Measurements from ENCODE around the gene PLPP7. TPM values are rescaled to one million over a fixed set of nuclear protein-coding genes. Genes with fewer than 3 reads are reported as not detected.
A peak's percentile ranks its signal among the peaks of the same experiment; 100 is the strongest.

The PLPP7 gene
- total RNA-seq, 2 donors from 2014 or later: 0.23 to 0.31 TPM

GRCh38 chr9:131279863-131280570, 9.5 kb upstream of the PLPP7 start:
- H3K9me3 Mint-ChIP-seq: no peaks in the 10 kb centered on the region
- no peak overlapping the region for H3K4me3 Mint-ChIP-seq
- peaks cover 24% of the 10 kb centered on the region for H3K4me1 Mint-ChIP-seq (ENCODE audit: low read depth)
- peaks cover 9 to 16% of the 10 kb centered on the region in 2 donors for H3K36me3 Mint-ChIP-seq (ENCODE audit: insufficient read depth in 2 of 2)
- H3K27ac Mint-ChIP-seq: no peak overlapping the region
- DNase-seq (no peak), ATAC-seq (replicated peaks in 1 of 2) (no peak)
- H3K27me3 Mint-ChIP-seq (ENCODE audit: low read depth): peaks cover 17% of the 10 kb centered on the region

GRCh38 chr9:131280660-131281059, 8.9 kb upstream of the PLPP7 start:
- peaks cover 4 to 9% of the 10 kb centered on the region in 2 donors for H3K36me3 Mint-ChIP-seq (ENCODE audit: insufficient read depth in 2 of 2)
- ATAC-seq (replicated peaks in 1 of 2) (no peak), DNase-seq (no peak)
- H3K4me3 Mint-ChIP-seq: no peak overlapping the region
- peaks cover 24% of the 10 kb centered on the region for H3K4me1 Mint-ChIP-seq (ENCODE audit: low read depth)
- H3K27me3 Mint-ChIP-seq (ENCODE audit: low read depth): peaks cover 17% of the 10 kb centered on the region
- H3K27ac Mint-ChIP-seq: no peak overlapping the region
- H3K9me3 Mint-ChIP-seq: no peaks in the 10 kb centered on the region

DNA sequence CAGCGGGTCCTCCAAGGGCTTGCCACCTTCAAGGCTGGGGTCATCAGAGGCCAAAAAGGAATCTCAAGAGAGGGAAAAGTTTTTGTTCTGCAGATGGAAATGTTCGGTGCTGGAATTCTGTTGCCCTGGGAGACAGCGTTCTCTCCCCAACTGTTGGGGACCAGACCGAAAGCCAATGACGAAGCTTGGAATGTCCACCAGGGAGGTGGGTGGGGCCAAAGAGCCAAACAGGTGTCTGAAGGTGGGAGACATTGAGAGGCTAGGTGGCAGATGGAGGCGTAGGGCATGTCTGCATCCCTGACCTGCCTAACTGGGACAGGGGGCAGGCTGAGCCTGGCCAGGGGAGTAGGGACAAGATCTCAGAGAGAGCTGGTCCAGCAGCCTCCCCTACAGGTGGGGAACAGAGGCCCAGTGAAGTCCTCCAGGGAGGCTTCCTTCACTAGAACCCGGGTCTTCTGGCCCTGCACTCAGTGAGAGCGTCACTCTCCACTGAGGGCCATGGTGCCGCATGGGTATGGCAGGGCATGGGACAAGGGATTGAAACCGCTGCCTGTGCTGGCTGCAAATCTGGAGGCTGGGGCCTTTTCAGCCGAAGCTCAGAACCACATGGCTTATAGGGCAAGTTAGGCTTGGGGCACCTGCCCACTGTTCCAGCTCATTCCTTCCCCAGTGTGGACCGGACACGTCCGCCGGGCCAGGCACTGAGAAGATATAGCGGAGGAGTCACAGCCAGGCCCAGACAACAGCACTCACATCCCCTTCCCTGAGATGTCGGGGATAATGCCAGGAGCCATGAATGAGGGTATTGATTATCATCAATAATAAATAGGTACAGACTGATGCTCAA, 8.2 kb upstream of the PLPP7 start:
- ATAC-seq (replicated peaks in 1 of 2) (no peak), DNase-seq (no peak)
- H3K36me3 Mint-ChIP-seq (ENCODE audit: insufficient read depth in 2 of 2): peaks cover 2% of the 10 kb centered on the region in 2 donors
- H3K27me3 Mint-ChIP-seq (ENCODE audit: low read depth): peaks cover 17% of the 10 kb centered on the region
- H3K4me3 Mint-ChIP-seq: peak overlapping the region; percentile 19 to 66
- no peak overlapping the region for H3K27ac Mint-ChIP-seq
- H3K9me3 Mint-ChIP-seq: no peaks in the 10 kb centered on the region
- H3K4me1 Mint-ChIP-seq (ENCODE audit: low read depth): peaks cover 24% of the 10 kb centered on the region

DNA sequence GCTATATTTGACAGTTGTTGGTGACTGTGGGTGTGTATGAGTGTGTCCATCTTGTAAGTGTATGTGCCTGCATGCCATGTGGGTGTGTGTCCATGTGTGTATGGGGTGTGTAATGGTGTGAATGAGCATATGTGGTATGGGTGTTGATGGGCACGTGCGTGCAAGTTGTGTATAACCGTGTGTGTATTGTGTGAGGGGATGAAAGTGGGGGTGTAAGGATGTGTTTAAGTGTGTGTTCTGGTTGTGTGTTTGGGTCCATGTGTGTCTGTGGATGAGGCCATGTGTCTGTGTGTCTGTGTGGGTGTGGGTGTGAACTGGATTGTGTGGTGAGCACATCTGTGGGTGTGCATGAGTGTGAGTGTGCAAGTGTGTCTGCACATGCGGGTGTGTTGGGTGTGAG, 7.3 kb upstream of the PLPP7 start:
- Mint-ChIP-seq H3K27ac (no peak overlapping the region), H3K36me3 (ENCODE audit: insufficient read depth in 2 of 2) (peaks cover 2% of the 10 kb centered on the region in 2 donors), H3K27me3 (ENCODE audit: low read depth) (peaks cover 17% of the 10 kb centered on the region), H3K4me1 (ENCODE audit: low read depth) (peaks cover 24% of the 10 kb centered on the region), H3K9me3 (no peaks in the 10 kb centered on the region), H3K4me3 (peak overlapping the region; percentile 42 to 66)
- DNase-seq: no peak
- no peak for ATAC-seq (replicated peaks in 1 of 2)

DNA sequence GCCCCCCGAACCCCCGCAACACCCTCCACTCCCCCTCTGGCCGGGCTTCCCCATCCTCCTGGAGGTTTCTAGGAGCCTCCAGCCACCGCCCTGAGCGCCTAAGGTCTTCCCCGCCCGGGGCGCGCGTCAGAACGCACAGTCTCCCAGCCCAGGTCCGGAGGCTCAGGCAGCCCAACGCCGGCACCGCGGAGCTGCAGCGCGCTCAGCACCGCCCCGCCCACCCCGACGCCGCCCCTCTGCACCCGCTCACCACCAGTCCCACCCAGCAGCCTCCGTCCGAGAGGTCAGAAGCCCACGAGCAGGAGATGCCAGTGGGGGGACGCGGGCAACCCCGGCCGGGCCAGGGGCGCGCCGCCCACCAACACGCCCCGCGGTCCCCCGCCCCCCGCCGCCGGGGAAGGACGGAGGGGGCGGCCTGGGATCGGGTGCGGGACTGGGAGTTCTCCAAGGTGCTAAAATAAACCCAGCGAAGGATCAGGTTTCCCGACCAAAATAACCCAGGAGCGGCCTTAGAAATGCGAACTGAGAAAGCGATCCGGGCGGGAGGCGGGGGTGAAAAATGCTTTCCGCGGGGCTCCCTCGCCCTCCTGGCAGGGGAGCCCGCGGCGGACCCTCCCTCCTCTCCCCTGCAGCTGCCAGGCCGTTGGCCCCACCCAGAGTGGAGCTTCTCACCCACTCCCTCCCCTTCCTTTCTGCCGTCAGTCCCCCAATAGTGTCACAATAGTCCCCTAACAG, 6.7 kb upstream of the PLPP7 start:
- DNase-seq (peak in 1 of 2 donors; percentile 35), ATAC-seq (replicated peaks in 1 of 2) (no peak)
- peaks cover 17% of the 10 kb centered on the region for H3K27me3 Mint-ChIP-seq (ENCODE audit: low read depth)
- peak overlapping the region in 1 of 2 donors; percentile 71 for H3K4me3 Mint-ChIP-seq
- peaks cover 24% of the 10 kb centered on the region for H3K4me1 Mint-ChIP-seq (ENCODE audit: low read depth)
- no peaks in the 10 kb centered on the region for H3K9me3 Mint-ChIP-seq
- H3K27ac Mint-ChIP-seq: no peak overlapping the region
- H3K36me3 Mint-ChIP-seq (ENCODE audit: insufficient read depth in 2 of 2): peaks cover 2% of the 10 kb centered on the region in 2 donors

DNA sequence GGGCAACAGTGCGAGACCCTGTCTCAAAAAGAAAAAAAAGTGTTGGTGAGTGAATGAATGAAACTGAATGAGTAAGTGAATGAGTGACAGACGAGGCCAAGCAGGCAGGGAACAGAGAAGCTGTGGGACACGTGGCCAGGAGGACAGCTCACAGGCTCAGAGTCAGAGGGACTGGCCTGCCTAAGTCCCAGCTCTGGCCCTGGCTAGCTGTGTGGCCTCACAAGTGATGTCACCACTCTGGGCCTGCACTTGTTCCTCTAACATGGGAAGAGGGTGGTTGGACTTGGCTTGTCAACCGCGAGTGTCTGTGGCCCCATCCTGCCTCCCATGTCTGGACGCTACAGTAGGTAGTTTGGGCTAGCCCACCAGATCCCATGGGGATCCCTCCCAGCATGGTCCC, 4.7 kb upstream of the PLPP7 start:
- Mint-ChIP-seq H3K36me3 (ENCODE audit: insufficient read depth in 2 of 2) (peaks cover 0 to 2% of the 10 kb centered on the region in 2 donors), H3K27me3 (ENCODE audit: low read depth) (peaks cover 17% of the 10 kb centered on the region), H3K27ac (no peak overlapping the region), H3K9me3 (no peaks in the 10 kb centered on the region), H3K4me3 (no peak overlapping the region), H3K4me1 (ENCODE audit: low read depth) (peaks cover 11% of the 10 kb centered on the region)
- ATAC-seq (replicated peaks in 1 of 2) (no peak), DNase-seq (no peak)

DNA sequence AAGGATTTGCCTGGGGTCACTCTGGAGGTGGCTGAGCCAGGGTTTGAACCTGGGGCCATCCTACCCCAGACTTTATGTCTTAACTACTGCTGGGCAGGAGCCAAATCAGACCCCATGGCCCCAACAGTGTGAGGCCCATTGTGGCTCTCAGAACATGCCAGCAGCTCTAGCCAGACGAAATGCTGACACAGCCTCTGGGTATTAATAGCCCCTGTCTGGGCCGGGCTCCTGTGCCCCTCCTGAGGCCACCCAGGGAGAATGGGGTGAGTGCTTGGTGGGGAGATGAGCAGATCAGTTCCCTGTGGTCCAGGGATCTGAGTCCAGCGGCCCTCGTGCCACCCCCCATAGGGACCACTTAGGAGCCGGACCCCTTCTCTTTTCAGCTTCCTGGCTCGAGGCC, 2.2 kb upstream of the PLPP7 start:
- no peak overlapping the region for H3K4me3 Mint-ChIP-seq
- DNase-seq: no peak
- no peak overlapping the region for H3K27ac Mint-ChIP-seq
- H3K27me3 Mint-ChIP-seq (ENCODE audit: low read depth): peaks cover 2% of the 10 kb centered on the region
- H3K36me3 Mint-ChIP-seq (ENCODE audit: insufficient read depth in 2 of 2): no peaks in the 10 kb centered on the region
- H3K4me1 Mint-ChIP-seq (ENCODE audit: low read depth): peaks cover 2% of the 10 kb centered on the region
- no peak for ATAC-seq (replicated peaks in 1 of 2)
- no peaks in the 10 kb centered on the region for H3K9me3 Mint-ChIP-seq

- Mint-ChIP-seq H3K4me1 (ENCODE audit: low read depth) (no peaks in the 10 kb centered on the region), H3K36me3 (ENCODE audit: insufficient read depth in 2 of 2) (no peaks in the 10 kb centered on the region), H3K9me3 (no peaks in the 10 kb centered on the region), H3K27ac (no peak overlapping the region), H3K27me3 (ENCODE audit: low read depth) (no peaks in the 10 kb centered on the region), H3K4me3 (no peak overlapping the region)
- no peak for DNase-seq
- no peak for ATAC-seq (replicated peaks in 1 of 2)
Observed at GRCh38 chr9:131288217-131288616, 1.3 kb upstream of the PLPP7 start.

DNA sequence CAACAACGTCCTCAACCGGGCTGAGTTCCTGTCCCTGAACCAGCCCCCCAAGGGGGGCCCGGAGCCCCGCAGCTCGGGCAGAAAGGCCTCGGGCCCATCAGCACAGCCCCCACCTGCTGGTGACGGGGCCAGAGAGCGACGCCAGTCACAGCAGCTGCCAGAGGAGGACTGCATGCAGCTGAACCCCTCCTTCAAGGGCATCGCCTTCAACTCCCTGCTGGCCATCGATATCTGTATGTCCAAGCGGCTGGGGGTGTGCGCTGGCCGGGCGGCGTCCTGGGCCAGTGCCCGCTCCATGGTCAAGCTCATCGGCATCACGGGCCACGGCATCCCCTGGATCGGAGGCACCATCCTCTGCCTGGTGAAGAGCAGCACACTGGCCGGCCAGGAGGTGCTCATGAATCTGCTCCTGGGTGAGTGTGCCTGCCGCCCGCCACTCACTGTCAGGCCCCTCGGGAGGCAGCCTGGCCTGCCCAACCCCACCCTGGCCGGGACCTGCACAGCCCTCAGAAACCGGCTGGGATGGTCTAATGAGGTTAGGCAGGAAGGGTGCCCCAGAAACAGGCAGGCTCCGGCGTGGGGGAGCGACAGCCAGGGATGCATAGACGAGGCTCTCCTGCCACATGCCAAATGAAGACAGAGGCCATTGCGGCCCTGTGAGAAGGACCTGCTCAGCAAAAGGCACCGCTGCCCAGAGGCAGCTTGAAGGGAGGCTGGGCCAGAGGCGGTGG, 678 bp downstream of the PLPP7 start:
- Mint-ChIP-seq H3K9me3 (no peaks in the 10 kb centered on the region), H3K27ac (no peak overlapping the region), H3K36me3 (ENCODE audit: insufficient read depth in 2 of 2) (no peaks in the 10 kb centered on the region), H3K4me3 (no peak overlapping the region), H3K4me1 (ENCODE audit: low read depth) (no peaks in the 10 kb centered on the region), H3K27me3 (ENCODE audit: low read depth) (no peaks in the 10 kb centered on the region)
- DNase-seq: no peak
- no peak for ATAC-seq (replicated peaks in 1 of 2)

GRCh38 chr9:131290767-131291370, 1.3 kb downstream of the PLPP7 start:
- Mint-ChIP-seq H3K36me3 (ENCODE audit: insufficient read depth in 2 of 2) (no peaks in the 10 kb centered on the region), H3K9me3 (no peaks in the 10 kb centered on the region), H3K27me3 (ENCODE audit: low read depth) (no peaks in the 10 kb centered on the region), H3K4me1 (ENCODE audit: low read depth) (no peaks in the 10 kb centered on the region), H3K27ac (no peak overlapping the region), H3K4me3 (no peak overlapping the region)
- no peak for DNase-seq
- ATAC-seq (replicated peaks in 1 of 2): no peak

- Mint-ChIP-seq H3K4me1 (ENCODE audit: low read depth) (no peaks in the 10 kb centered on the region), H3K27ac (no peak overlapping the region), H3K4me3 (no peak overlapping the region), H3K27me3 (ENCODE audit: low read depth) (no peaks in the 10 kb centered on the region), H3K36me3 (ENCODE audit: insufficient read depth in 2 of 2) (no peaks in the 10 kb centered on the region), H3K9me3 (no peaks in the 10 kb centered on the region)
- ATAC-seq (replicated peaks in 1 of 2): no peak
- DNase-seq: no peak
Observed at GRCh38 chr9:131291795-131292315, 2.3 kb downstream of the PLPP7 start.

- Mint-ChIP-seq H3K27ac (no peak overlapping the region), H3K9me3 (no peaks in the 10 kb centered on the region), H3K4me3 (no peak overlapping the region), H3K27me3 (ENCODE audit: low read depth) (no peaks in the 10 kb centered on the region), H3K36me3 (ENCODE audit: insufficient read depth in 2 of 2) (no peaks in the 10 kb centered on the region), H3K4me1 (ENCODE audit: low read depth) (no peaks in the 10 kb centered on the region)
- DNase-seq: no peak
- no peak for ATAC-seq (replicated peaks in 1 of 2)
Observed at GRCh38 chr9:131292937-131293336, 3.4 kb downstream of the PLPP7 start.

Measured in activated T-cell treated with anti-CD3 and anti-CD28 coated beads, Interleukin-2, amount 50 U/mL, for 72 hours (primary cell).